GM12878 (cell line): ENCODE data around the gene PTPRN2. TPM values are rescaled to one million over a fixed set of nuclear protein-coding genes. Genes with fewer than 3 reads are reported as not detected.

Experiments used
- ATAC-seq: fragments of 200-7000 bp; cut with Tn5 transposase; 3 replicates; pipeline ENCODE4 v1.9.1; 2020; ENCODE audit warnings: mild to moderate bottlenecking, moderate library complexity
- BruUV-seq: library from RNA; stranded (reverse); fragments of 400-500 nt; replicated peaks from 2 replicates; lab custom pipeline; 2021; lab: Mats Ljungman, UMichigan
- CTCF ChIA-PET: fragments of 300-600 bp; sonication (Branson Sonifier 250); formaldehyde crosslinking; extraction: SDS; loops from one replicate; lab custom pipeline; 2021; ENCODE audit warnings: inconsistent platforms; lab: Yijun Ruan, JAX
- POLR2A ChIA-PET: fragments of 350-600 bp; formaldehyde crosslinking; extraction: SDS; loops from one replicate; lab custom pipeline; 2021; ENCODE audit warnings: inconsistent platforms; lab: Charles Lee
- RAD21 ChIA-PET: fragments of 300-600 bp; sonication (Branson Sonifier 250); formaldehyde crosslinking; loops from one replicate; lab custom pipeline; 2023; ENCODE audit warnings: antibody characterized with exemption; ENCODE audit not compliant: unreplicated experiment; lab: Charles Lee
- SMC1A ChIA-PET: fragments of 300-600 bp; sonication (Branson Sonifier 250); formaldehyde crosslinking; loops from one replicate; lab custom pipeline; 2023; ENCODE audit not compliant: unreplicated experiment, uncharacterized antibody; lab: Charles Lee
- DNase-seq: peaks from one replicate; pipeline ENCODE4 v3.0.0-alpha.2; 2011; ENCODE audit warnings: low read depth, low spot score
- FAIRE-seq: peaks from 3 replicates; lab custom pipeline; 2011; peaks lifted over from hg19 to GRCh38; lab: Jason Lieb, UNC
- H2AFZ ChIP-seq: 2 replicates; pipeline ENCODE4 v1.6.0; 2011; ENCODE audit warnings: low read depth, low read length, control low read depth; ENCODE audit not compliant: control insufficient read depth
- H3K27ac ChIP-seq: 2 replicates; pipeline ENCODE4 v1.5.1; 2011; ENCODE audit warnings: control low read depth; ENCODE audit not compliant: control insufficient read depth, insufficient read depth
- H3K27me3 ChIP-seq, 2 experiments: replicated peaks in 1 of 2; 2 replicates each; pipeline versions ENCODE4 v1.6.0 to v1.6.1; 2011; ENCODE audit warnings: low read length in 1 of 2; ENCODE audit not compliant: control insufficient read depth in 2 of 2, insufficient read depth in 2 of 2
- H3K36me3 ChIP-seq, 2 experiments: 2 replicates each; pipeline ENCODE4 v1.5.1; 2011; ENCODE audit warnings: low read length in 1 of 2; ENCODE audit not compliant: control insufficient read depth in 2 of 2, insufficient read depth in 2 of 2
- H3K4me1 ChIP-seq: 2 replicates; pipeline ENCODE4 v1.6.1; 2011; ENCODE audit warnings: mild to moderate bottlenecking, low read length, moderate library complexity, mixed read lengths; ENCODE audit not compliant: control insufficient read depth, insufficient read depth
- H3K4me2 ChIP-seq: 2 replicates; pipeline ENCODE4 v1.6.0; 2011; ENCODE audit warnings: control low read depth; ENCODE audit not compliant: control insufficient read depth, insufficient read depth
- H3K4me3 ChIP-seq: fragments of 200-600 bp; sonication (generic); 2 replicates; pipeline ENCODE4 v1.5.1; 2016
- H3K79me2 ChIP-seq: 2 replicates; pipeline ENCODE4 v1.6.0; 2011; ENCODE audit warnings: low read length; ENCODE audit not compliant: control insufficient read depth, insufficient read depth
- H3K9ac ChIP-seq: 2 replicates; pipeline ENCODE4 v1.8.0; 2011; ENCODE audit warnings: low read length, control low read depth, mixed read lengths; ENCODE audit not compliant: control insufficient read depth, insufficient read depth
- H3K9me3 ChIP-seq: replicated peaks from 3 replicates; pipeline ENCODE4 v1.5.1; 2011; ENCODE audit warnings: mild to moderate bottlenecking, low read length; ENCODE audit not compliant: control insufficient read depth, insufficient read depth
- H4K20me1 ChIP-seq: 2 replicates; pipeline ENCODE4 v1.6.0; 2011; ENCODE audit not compliant: control insufficient read depth, insufficient read depth
- ATF7 ChIP-seq: fragments of 450-650 bp; IDR thresholded peaks from 2 replicates; pipeline ENCODE4 v1.6.1; 2016; ENCODE audit warnings: low read depth, mild to moderate bottlenecking
- BHLHE40 ChIP-seq, 2 experiments: fragments of 450-650 bp in 1 of 2; IDR thresholded peaks; 2 replicates each; pipeline ENCODE4 v1.6.1; 2011 to 2017; ENCODE audit warnings: low read depth in 2 of 2, borderline replicate concordance in 1 of 2, improper control_type of control experiment in 1 of 2, low read length in 1 of 2, mild to moderate bottlenecking in 1 of 2
- CBFB ChIP-seq: IDR thresholded peaks from 2 replicates; pipeline ENCODE4 v1.6.1; 2016; ENCODE audit warnings: antibody characterized with exemption, low read depth
- CHD1 ChIP-seq: IDR thresholded peaks from 2 replicates; pipeline ENCODE4 v1.6.1; 2012; ENCODE audit warnings: low read depth, low read length, improper control_type of control experiment
- CHD2 ChIP-seq: IDR thresholded peaks from 2 replicates; pipeline ENCODE4 v1.6.1; 2011; ENCODE audit warnings: low read depth, low read length, improper control_type of control experiment, borderline replicate concordance
- ELK1 ChIP-seq: IDR thresholded peaks from 2 replicates; pipeline ENCODE4 v1.6.1; 2012; ENCODE audit warnings: low read depth, low read length, improper control_type of control experiment
- FOXK2 ChIP-seq: fragments of 450-650 bp; IDR thresholded peaks from 2 replicates; pipeline ENCODE4 v1.6.1; 2017; ENCODE audit warnings: mild to moderate bottlenecking, moderate library complexity
- LARP7 ChIP-seq: fragments of 450-650 bp; IDR thresholded peaks from 2 replicates; pipeline ENCODE4 v1.6.1; 2017; ENCODE audit warnings: mild to moderate bottlenecking
- MTA3 ChIP-seq: IDR thresholded peaks from 2 replicates; pipeline ENCODE4 v1.6.1; 2012; ENCODE audit warnings: low read length, inconsistent platforms, borderline replicate concordance
- PML ChIP-seq: IDR thresholded peaks from 2 replicates; pipeline ENCODE4 v1.6.1; 2012; ENCODE audit warnings: low read length, inconsistent platforms
- POLR2AphosphoS2 ChIP-seq: IDR thresholded peaks from 2 replicates; pipeline ENCODE4 v1.6.1; 2011; ENCODE audit warnings: low read depth, mild to moderate bottlenecking, low read length, improper control_type of control experiment, moderate library complexity
- RB1 ChIP-seq: fragments of 450-650 bp; formaldehyde crosslinking; IDR thresholded peaks from 2 replicates; pipeline ENCODE4 v1.6.1; 2017; ENCODE audit warnings: mild to moderate bottlenecking, borderline replicate concordance
- SMAD5 ChIP-seq: IDR thresholded peaks from 2 replicates; pipeline ENCODE4 v1.6.1; 2016; ENCODE audit warnings: antibody characterized with exemption, low read depth
- SP1 ChIP-seq: IDR thresholded peaks from one replicate; pipeline ENCODE4 v1.6.1; 2011; ENCODE audit warnings: low read depth, low read length
- SREBF1 ChIP-seq: IDR thresholded peaks from 2 replicates; pipeline ENCODE4 v1.6.1; 2012; ENCODE audit warnings: mild to moderate bottlenecking, low read length
- WGBS: methylation state at CpG from one replicate; pipeline ENCODE4 v1.1.6; 2016; ENCODE audit warnings: low lambda C conversion rate; ENCODE audit not compliant: insufficient replicate concordance, insufficient coverage; ENCODE audit errors: missing lambda C conversion rate; 5-methylcytosine and 5-hydroxymethylcytosine counted together
- in situ Hi-C: fragments of 300-500 bp; cut with MboI; formaldehyde crosslinking; loops from 9 replicates; pipeline ENCODE4 v1.14.3; 2018; ENCODE audit warnings: mixed read lengths
- intact Hi-C: fragments of 100-400 bp; cut with micrococcal nuclease; formaldehyde crosslinking; loops from one replicate; pipeline ENCODE4 v1.14.2; 2022; ENCODE audit not compliant: unreplicated experiment
- polyA plus RNA-seq, 11 experiments: library from polyadenylated mRNA; depleted of rRNA in 4 of 11; unstranded in 6 of 11; stranded (reverse) in 5 of 11; fragments of >200 nt; fragmentation: Nextera tagmentation in 4 of 11; fragmentation: Illumina TruSeq in 1 of 11; extraction: Ambion mirVana in 4 of 11; extraction: Trizol in 1 of 11; gene quantifications; 1 replicate in 1 of 11; 2 replicates in 10 of 11; pipeline versions ENCODE4 v1.2.1 to v1.2.3, GENCODE V29; 2011 to 2016; ENCODE audit warnings: inconsistent platforms in 2 of 11, missing spikeins in 2 of 11, low read depth in 1 of 11
- total RNA-seq, 4 experiments: library from RNA; depleted of rRNA in 3 of 4; stranded (reverse); fragments of >200 nt in 3 of 4; fragmentation: Illumina TruSeq in 1 of 4; extraction: Trizol in 1 of 4; gene quantifications; 2 replicates each; pipeline versions ENCODE4 v1.2.1 to v1.2.3, GENCODE V29; 2013 to 2021
- TF ChIP-seq, protein P1 (sequence below): IDR thresholded peaks from 2 replicates; pipeline ENCODE4 v1.6.1; 2011; ENCODE audit warnings: low read depth, mild to moderate bottlenecking, low read length, moderate library complexity, borderline replicate concordance; ENCODE audit errors: extremely low read depth
- TF ChIP-seq, protein P2 (sequence below): IDR thresholded peaks from 2 replicates; pipeline ENCODE4 v1.6.1; 2012; ENCODE audit warnings: mild to moderate bottlenecking, low read depth, low read length

PTPRN2 gene
- total and polyA plus RNA-seq, 10 of the 15 experiments (the other 5 are each of a cell fraction or from before 2014, with no cell fraction given), result 5.4 TPM; not detected in 9

- no peak for TF ChIP-seq LARP7
- TF ChIP-seq RB1, result no peak
- TF ChIP-seq SREBF1, result no peak
- no peak for TF ChIP-seq CHD1
- TF ChIP-seq, protein P1, sequence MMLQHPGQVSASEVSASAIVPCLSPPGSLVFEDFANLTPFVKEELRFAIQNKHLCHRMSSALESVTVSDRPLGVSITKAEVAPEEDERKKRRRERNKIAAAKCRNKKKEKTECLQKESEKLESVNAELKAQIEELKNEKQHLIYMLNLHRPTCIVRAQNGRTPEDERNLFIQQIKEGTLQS, result no peak
- TF ChIP-seq, all 136 proteins: peak for 0
Observed at GRCh38 chr7:157938211-157938610, 649.4 kb downstream of the PTPRN2 start (continued).

DNA sequence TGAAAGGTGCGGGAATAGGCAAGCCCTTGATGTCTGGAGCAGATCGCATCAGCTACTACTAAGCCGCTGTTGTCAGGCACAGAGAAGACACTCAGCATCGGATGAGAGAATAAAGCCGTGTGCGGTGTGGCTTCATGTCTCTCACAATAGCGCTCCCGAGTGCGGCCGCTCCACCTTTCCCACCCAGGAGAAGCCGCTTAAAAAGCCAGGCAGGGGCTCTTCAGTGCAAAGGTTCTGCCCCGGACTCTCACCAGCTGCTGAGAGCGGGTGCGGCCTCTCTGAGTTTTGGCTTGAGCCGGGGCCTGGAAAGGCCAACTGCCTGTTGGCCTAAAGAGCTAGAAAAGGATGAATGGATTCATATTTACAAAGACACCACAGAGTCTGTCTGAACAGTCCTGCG lies 650.2 kb downstream of the PTPRN2 start:
- TF ChIP-seq SP1 (no peak), CBFB (no peak), ELK1 (no peak), BHLHE40 (IDR thresholded peaks at IDR 0.05; ENCODE audit: borderline replicate concordance in 1 of 2, low read depth in 2 of 2, low read length in 1 of 2) (no peak), MTA3 (no peak), ATF7 (no peak), FOXK2 (no peak), CHD2 (no peak), RB1 (no peak), POLR2AphosphoS2 (no peak), SMAD5 (no peak), PML (no peak)
- TF ChIP-seq, protein P2, sequence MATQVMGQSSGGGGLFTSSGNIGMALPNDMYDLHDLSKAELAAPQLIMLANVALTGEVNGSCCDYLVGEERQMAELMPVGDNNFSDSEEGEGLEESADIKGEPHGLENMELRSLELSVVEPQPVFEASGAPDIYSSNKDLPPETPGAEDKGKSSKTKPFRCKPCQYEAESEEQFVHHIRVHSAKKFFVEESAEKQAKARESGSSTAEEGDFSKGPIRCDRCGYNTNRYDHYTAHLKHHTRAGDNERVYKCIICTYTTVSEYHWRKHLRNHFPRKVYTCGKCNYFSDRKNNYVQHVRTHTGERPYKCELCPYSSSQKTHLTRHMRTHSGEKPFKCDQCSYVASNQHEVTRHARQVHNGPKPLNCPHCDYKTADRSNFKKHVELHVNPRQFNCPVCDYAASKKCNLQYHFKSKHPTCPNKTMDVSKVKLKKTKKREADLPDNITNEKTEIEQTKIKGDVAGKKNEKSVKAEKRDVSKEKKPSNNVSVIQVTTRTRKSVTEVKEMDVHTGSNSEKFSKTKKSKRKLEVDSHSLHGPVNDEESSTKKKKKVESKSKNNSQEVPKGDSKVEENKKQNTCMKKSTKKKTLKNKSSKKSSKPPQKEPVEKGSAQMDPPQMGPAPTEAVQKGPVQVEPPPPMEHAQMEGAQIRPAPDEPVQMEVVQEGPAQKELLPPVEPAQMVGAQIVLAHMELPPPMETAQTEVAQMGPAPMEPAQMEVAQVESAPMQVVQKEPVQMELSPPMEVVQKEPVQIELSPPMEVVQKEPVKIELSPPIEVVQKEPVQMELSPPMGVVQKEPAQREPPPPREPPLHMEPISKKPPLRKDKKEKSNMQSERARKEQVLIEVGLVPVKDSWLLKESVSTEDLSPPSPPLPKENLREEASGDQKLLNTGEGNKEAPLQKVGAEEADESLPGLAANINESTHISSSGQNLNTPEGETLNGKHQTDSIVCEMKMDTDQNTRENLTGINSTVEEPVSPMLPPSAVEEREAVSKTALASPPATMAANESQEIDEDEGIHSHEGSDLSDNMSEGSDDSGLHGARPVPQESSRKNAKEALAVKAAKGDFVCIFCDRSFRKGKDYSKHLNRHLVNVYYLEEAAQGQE, result no peak
- TF ChIP-seq, all 136 proteins: peak for 0
- 74% methylated on average over 16 of the region's 16 CpGs for WGBS
- Histone ChIP-seq H4K20me1 (no peaks in the 10 kb centered on the region), H3K27me3 (no peaks in the 10 kb centered on the region), H3K9me3 (no peaks in the 10 kb centered on the region; the same call in 2 of the 3 replicates), H3K4me1 (no peaks in the 10 kb centered on the region), H3K36me3 (no peaks in the 10 kb centered on the region), H3K27ac (no peak overlapping the region), H3K4me2 (no peak overlapping the region), H3K4me3 (no peak overlapping the region), H2AFZ (no peak overlapping the region), H3K79me2 (no peaks in the 10 kb centered on the region), H3K9ac (no peak overlapping the region)
- ChIA-PET RAD21 (no interaction called here), CTCF (no interaction called here), POLR2A (no interaction called here), SMC1A (no interaction called here)
- DNase-seq (no peak), ATAC-seq (no peak), FAIRE-seq (no peak)
- intact Hi-C loops (no loop called here), in situ Hi-C loops (no loop called here)
- BruUV-seq, result no TSS peak
